ENCODE data around the gene HPS1.
A peak's percentile ranks its signal among the peaks of the same experiment; 100 is the strongest.

Gene HPS1

GRCh38 chr10:98446661-98447221 is at the start of gene HPS1:
Gene HPS1, minus strand, starts transcription at chr10:98446935. Its CDS starts 3,695 bp downstream, at chr10:98443240.
- DNase-seq (ENCODE audit: low read depth): no peak

DNA sequence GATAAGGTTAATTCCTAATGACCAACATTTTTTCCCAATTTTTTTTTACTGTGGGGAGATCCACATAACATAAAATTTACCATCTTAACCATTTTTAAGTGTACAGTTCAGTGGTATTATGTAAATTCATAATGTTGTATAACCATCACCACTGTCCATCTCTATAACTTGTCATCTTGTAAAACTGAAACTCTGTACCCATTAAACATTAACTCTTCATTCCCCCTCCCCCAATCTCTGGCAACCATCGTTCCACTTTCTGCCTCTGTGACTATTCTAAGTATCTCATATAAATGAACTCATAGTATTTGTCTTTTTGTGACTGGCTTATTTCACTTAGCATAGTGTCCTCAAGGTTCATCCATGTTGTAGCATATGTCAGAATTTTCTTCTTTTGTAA is 46.0 kb upstream of the HPS1 start:
- DNase-seq (ENCODE audit: low read depth): no peak

DNA sequence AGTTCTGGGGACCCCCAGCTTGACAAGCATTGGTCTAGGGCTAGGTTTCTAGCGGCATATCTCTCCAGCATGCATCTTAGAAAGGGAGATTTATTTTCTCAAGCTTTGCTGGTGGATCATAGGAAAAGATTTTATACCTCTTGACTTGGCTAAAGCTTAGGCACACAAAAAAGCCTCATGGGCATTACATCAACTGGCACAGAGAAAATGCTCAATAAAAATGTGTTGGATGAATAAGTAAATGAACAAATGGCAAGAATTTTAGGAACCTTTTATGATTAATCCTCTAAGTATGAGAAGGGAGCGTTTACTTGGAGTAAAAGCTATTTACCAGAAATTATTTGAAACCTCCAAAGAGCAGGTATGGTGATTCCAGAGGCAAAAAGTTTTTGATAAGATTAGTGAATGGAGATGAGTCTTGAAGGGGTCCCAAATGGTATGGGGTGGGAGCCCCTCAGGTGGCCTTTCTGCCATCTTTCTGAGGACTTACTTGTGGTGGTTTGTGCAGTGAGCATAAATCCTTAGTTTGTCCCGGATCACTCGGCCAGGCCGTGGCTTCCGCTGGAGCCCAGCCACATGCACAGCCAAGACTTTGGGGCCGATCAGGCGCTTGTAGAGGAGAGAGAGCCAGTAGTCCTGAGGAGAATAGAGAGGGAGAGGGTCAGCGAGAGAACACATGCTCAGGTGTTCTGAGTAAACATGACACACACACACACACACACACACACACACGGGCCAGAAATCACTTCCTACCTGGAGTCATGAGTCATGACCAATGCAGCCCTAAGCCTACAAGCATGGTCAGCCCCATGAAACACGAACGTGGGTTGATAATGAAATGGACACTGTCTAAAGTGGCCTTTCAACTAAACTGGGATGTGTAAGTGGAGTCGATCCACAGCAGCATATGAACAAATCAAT is 43.1 kb upstream of the HPS1 start:
- DNase-seq (ENCODE audit: low read depth): no peak

- DNase-seq (ENCODE audit: low read depth): no peak
Observed at GRCh38 chr10:98488669-98489430, 42.1 kb upstream of the HPS1 start.

DNA sequence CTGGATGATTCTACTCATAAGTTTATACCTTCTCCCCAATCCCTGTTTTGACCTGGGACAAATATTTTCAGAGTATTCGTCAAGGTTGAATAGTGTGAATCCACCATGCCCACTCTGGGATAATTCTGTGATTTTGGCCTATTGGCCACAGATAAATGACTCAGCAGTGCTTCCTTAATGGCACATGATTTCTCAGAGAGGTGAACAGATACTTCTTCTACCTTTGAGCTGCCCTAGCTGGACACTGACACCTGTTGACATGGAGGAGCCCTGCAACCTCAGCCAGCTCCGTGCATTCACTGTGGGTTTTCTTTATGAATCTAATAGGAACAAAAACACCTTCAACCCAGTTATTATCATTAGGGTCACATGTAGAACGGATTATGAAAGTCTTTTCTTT is 40.9 kb upstream of the HPS1 start:
- DNase-seq (ENCODE audit: low read depth): no peak

DNA sequence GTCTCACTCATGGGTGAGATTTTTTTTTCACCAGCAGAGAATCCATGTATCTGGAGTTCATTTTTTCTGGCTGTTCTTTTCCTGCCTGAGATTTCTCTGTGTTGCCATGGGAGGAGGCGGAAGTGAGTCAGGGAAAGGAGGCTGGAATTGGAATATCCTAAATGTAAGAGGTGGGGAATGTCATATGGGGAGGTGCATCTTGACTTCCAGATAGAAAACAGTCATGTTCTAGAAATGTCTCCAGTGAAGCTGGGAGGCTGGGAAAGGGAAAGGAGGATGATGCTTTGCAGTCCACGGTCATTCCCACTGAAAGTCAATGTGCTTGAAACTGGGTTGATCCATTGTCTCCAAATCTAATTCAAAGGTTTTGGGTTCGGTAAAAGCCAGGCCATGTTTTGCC is 39.7 kb upstream of the HPS1 start:
- peak; percentile 17 for DNase-seq (ENCODE audit: low read depth)

- DNase-seq (ENCODE audit: low read depth): no peak
Observed at GRCh38 chr10:98485959-98486358, 39.2 kb upstream of the HPS1 start.

- DNase-seq (ENCODE audit: low read depth): no peak
Observed at GRCh38 chr10:98483658-98484057, 36.9 kb upstream of the HPS1 start.

DNA sequence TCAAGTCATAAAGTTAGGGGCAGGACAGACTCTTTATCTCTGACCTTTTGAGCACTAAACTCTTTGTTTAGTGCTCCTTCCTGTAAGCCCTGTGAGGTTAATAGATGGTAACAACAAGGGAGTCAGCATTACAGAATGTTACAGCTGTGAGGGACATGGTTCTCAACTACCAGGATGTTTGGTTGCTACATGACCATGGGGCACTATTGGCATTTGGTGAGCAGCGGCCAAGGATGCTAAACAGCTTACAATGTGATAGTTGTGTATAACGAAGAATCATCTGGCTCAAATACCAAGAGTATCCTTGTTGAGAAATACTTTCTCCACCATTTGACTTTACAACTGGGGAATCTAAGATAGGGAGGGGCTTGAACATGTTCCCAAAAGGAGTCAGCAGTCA is 35.4 kb upstream of the HPS1 start:
- DNase-seq (ENCODE audit: low read depth): no peak

DNA sequence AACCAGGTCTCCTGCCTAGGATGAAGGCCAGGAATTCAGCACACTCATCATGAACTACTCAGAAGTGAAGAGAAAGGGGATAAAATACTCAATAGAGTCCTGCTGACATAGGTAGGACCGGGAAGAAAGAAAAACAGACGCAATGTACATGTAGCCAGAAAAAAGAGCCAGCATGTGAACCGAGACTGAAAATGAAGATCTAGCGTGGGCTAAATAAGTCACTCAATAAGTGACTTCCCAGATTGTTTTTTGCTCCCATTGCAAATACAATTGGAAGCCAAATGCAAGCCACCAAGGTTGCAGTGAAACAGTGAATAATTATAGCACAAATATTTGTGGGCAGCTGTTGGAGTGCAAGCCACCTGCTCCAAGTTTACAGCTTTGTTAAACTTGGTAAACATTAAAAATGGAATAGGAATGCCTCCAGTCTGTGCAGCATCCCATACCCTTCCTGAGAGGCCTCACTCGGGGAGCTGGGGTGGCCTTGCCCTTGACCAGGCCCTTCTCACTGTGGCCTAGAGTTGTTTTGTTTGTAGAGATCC is 34.7 kb upstream of the HPS1 start:
- DNase-seq (ENCODE audit: low read depth): no peak

- DNase-seq (ENCODE audit: low read depth): no peak
Observed at GRCh38 chr10:98478430-98479222, 31.9 kb upstream of the HPS1 start.

DNA sequence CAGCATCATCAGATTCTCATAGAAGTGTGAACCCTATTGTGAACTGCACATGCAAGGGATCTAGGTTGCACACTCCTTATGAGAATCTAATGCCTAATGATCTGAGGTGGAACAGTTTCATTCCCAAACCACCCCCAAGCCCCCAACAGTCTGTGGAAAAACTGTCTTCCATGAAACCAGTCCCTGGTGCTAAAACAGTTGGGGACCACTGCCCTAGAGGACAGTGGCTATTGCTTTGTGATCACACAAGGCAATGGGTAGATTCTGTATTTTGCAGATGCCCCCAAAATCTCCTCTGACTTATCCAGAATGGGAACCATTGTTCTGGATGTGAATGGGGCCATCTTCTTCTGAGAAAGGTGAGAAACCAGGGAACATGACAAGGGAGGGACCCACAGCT is 31.1 kb upstream of the HPS1 start:
- no peak for DNase-seq (ENCODE audit: low read depth)

DNA sequence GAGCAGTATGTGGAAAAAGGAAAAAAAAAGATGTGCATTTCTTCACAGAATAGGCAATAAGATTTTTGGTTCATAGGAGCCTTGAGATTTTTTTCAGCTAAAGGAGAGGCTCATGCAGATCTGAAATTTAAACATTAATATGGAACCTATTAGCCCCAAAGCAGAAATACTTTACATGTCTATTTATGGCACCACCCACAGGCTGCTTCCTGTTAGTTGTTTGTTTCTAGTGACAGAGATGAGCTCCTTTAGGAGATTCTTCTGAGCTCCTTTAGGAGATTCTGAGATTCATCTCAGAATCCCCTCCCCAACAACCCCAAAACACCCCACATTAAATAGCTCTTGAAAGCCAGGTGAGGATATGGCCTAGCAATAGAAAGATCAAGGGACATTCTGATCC is 27.9 kb upstream of the HPS1 start:
- no peak for DNase-seq (ENCODE audit: low read depth)

GRCh38 chr10:98472196-98472595 is 25.5 kb upstream of the HPS1 start:
- DNase-seq (ENCODE audit: low read depth): no peak

DNA sequence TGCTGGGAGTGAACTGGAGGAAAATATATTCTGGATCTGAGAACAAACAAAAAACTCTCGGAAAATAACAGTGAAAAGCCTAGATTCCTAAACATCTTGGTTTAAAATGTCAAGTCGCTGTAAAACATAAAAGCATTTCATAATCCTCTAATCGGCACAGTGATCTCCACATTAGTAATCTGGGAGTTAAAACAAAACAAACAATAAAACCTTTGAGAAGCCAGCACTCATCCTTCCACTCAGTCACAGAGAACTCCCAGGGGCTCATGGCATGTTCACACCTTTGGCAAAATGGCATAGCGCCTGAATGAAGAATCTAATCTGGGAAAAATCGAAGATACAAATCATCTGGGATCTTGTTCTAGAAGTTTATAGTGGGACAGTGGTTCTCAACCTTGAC is 24.1 kb upstream of the HPS1 start:
- DNase-seq (ENCODE audit: low read depth): no peak

DNA sequence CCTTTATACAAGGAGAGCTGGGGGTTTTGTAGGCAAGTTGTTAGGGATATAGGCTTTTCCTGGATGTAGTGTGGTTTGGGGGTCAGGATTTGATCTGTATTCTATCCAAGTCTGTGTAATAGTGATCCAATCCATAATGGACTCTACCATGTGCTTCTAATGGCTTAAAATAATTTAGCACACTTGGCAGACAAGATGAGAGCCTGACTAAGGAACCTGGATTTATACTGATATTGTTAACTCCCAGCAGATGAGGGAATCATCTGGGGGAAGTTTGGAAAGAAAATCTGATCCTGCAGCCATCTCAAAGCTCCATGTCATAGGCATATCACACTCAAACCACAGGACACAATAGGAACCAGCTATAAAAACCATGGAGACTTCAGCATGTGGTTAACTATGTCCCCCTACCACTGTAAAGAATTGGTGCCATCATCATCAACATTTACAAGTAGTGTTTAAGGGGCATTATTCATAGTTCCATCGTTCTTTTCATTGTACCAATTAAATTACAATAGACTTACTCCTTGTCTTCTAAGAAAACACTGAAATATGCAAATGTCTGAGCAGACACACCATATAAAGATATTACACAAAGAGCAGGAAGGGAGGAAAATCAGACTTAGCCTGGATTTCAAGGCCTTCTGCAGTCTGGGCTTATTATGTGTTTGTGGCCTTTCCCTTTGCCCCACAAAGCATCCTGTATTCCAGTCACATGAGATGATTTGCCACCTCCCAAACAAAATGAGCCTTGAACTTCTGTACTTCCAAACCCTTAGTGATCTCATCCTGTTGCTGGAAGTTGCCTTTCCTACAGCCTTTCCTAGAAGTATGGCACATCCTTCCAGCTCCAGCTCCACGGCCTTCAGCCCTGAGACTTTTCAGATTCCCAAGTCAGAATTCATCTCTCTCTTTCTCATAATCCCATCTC is 22.5 kb upstream of the HPS1 start:
- DNase-seq (ENCODE audit: low read depth): no peak

GRCh38 chr10:98467506-98468318 is 21.0 kb upstream of the HPS1 start:
- no peak for DNase-seq (ENCODE audit: low read depth)

GRCh38 chr10:98466861-98467505 is 20.2 kb upstream of the HPS1 start:
- DNase-seq (ENCODE audit: low read depth): no peak

DNA sequence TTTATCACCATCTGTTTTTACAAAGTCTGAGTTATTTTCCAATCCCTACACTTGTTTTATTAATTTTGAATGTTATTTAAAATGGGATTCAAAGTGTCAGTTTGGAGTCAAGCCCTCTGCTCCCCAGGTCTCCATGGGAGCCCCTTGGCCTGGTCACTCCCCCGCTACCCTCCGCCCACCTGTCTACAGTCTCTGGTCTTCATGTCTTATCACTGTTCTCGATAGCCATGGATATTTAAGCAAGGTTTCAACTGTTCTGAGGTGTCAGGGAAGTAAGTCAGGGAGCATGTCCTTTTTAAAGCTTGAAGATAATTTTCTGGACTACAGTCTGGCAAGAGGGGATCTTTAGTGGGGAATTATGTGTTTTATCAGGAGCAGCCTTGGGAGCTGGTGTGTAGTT is 19.1 kb upstream of the HPS1 start:
- no peak for DNase-seq (ENCODE audit: low read depth)

All from HS-27A (cell line).